Caco-2 (cell line): Measurements from ENCODE around the gene COG8. TPM values are rescaled to one million over a fixed set of nuclear protein-coding genes. Genes with fewer than 3 reads are reported as not detected.

ENCODE experiments used
- BruUV-seq: library from RNA; stranded (reverse); fragments of 400-500 nt; replicated peaks from 2 replicates; lab custom pipeline; 2021; lab: Mats Ljungman, UMichigan
- CTCF ChIA-PET: fragments of 300-600 bp; sonication (Branson Sonifier 250); formaldehyde crosslinking; loops from one replicate; lab custom pipeline; 2022; ENCODE audit warnings: antibody characterized with exemption; lab: Charles Lee
- POLR2A ChIA-PET: fragments of 300-600 bp; sonication (Branson Sonifier 250); formaldehyde crosslinking; loops from one replicate; lab custom pipeline; 2022; ENCODE audit warnings: antibody characterized with exemption; lab: Charles Lee
- DNase-seq, 2 experiments: peaks; one replicate each; pipeline versions ENCODE4 v3.0.0 to v3.0.0-alpha.2; 2020 to 2022
- H3K27me3 ChIP-seq: replicated peaks from 2 replicates; pipeline ENCODE4 v1.6.0; 2011; ENCODE audit warnings: low read length; ENCODE audit not compliant: control insufficient read depth, insufficient read depth
- H3K36me3 ChIP-seq: 2 replicates; pipeline ENCODE4 v1.5.1; 2011; ENCODE audit warnings: low read length; ENCODE audit not compliant: control insufficient read depth, insufficient read depth
- H3K4me1 ChIP-seq: fragments of 250-450 bp; sonication (Bioruptor Pico); 2 replicates; pipeline ENCODE4 v1.5.1; 2020; ENCODE audit warnings: mild to moderate bottlenecking
- H3K4me3 ChIP-seq: 2 replicates; pipeline ENCODE4 v1.5.1; 2011; ENCODE audit warnings: low read depth, mild to moderate bottlenecking, control low read depth, low read length
- H3K9me3 ChIP-seq: fragments of 250-450 bp; sonication (Bioruptor Pico); 2 replicates; pipeline ENCODE4 v1.5.1; 2020; ENCODE audit warnings: mild to moderate bottlenecking, moderate library complexity
- H3K27ac Mint-ChIP-seq: one replicate; pipeline ENCODE4 v1.8.0; 2022; ENCODE audit warnings: mixed read lengths; ENCODE audit not compliant: unreplicated experiment
- H3K27me3 Mint-ChIP-seq: one replicate; pipeline ENCODE4 v1.8.0; 2022; ENCODE audit warnings: mixed read lengths; ENCODE audit not compliant: insufficient read depth, unreplicated experiment
- H3K36me3 Mint-ChIP-seq: one replicate; pipeline ENCODE4 v1.8.0; 2022; ENCODE audit warnings: mild to moderate bottlenecking, mixed read lengths; ENCODE audit not compliant: insufficient read depth, unreplicated experiment
- H3K4me1 Mint-ChIP-seq: one replicate; pipeline ENCODE4 v1.8.0; 2022; ENCODE audit warnings: low read depth, mixed read lengths; ENCODE audit not compliant: unreplicated experiment
- H3K4me3 Mint-ChIP-seq: one replicate; pipeline ENCODE4 v1.8.0; 2022; ENCODE audit warnings: mild to moderate bottlenecking, moderate library complexity, mixed read lengths; ENCODE audit not compliant: unreplicated experiment
- H3K9me3 Mint-ChIP-seq: one replicate; pipeline ENCODE4 v1.8.0; 2022; ENCODE audit warnings: mixed read lengths; ENCODE audit not compliant: unreplicated experiment
- intact Hi-C: fragments of 100-400 bp; cut with micrococcal nuclease; formaldehyde crosslinking; loops from one replicate; pipeline ENCODE4 v1.10.0; 2022; ENCODE audit not compliant: unreplicated experiment
- total RNA-seq: library from RNA; stranded (reverse); gene quantifications from 2 replicates; pipeline ENCODE4 v1.2.3, GENCODE V29; 2022
- TF ChIP-seq, protein P1 (sequence below), 2 experiments: fragments of 200-600 bp in 1 of 2; IDR thresholded peaks; 1 replicate in 1 of 2; 2 replicates in 1 of 2; pipeline versions ENCODE4 v1.5.1 to v1.8.0; 2011 to 2022; ENCODE audit warnings: antibody characterized with exemption in 1 of 2, control low read depth in 1 of 2, inconsistent platforms in 1 of 2, low read depth in 1 of 2, low read length in 1 of 2, mild to moderate bottlenecking in 1 of 2, moderate library complexity in 1 of 2; ENCODE audit not compliant: insufficient read depth in 1 of 2, severe bottlenecking in 1 of 2, unreplicated experiment in 1 of 2

COG8 gene
- total RNA-seq, 1 experiment from 2014 or later: 57.4 TPM

- no peaks in the 10 kb centered on the region for H3K27me3 Mint-ChIP-seq
- CTCF ChIA-PET: no interaction called here
- H3K36me3 Mint-ChIP-seq: peaks cover 93% of the 10 kb centered on the region
- peak in 1 of 2 experiments; percentile 35 for DNase-seq
- H3K4me1 Mint-ChIP-seq: no peaks in the 10 kb centered on the region
- H3K27ac Mint-ChIP-seq: no peak overlapping the region
- no peaks in the 10 kb centered on the region for H3K9me3 Mint-ChIP-seq
- TF ChIP-seq, protein P1, sequence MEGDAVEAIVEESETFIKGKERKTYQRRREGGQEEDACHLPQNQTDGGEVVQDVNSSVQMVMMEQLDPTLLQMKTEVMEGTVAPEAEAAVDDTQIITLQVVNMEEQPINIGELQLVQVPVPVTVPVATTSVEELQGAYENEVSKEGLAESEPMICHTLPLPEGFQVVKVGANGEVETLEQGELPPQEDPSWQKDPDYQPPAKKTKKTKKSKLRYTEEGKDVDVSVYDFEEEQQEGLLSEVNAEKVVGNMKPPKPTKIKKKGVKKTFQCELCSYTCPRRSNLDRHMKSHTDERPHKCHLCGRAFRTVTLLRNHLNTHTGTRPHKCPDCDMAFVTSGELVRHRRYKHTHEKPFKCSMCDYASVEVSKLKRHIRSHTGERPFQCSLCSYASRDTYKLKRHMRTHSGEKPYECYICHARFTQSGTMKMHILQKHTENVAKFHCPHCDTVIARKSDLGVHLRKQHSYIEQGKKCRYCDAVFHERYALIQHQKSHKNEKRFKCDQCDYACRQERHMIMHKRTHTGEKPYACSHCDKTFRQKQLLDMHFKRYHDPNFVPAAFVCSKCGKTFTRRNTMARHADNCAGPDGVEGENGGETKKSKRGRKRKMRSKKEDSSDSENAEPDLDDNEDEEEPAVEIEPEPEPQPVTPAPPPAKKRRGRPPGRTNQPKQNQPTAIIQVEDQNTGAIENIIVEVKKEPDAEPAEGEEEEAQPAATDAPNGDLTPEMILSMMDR (IDR thresholded peaks at IDR 0.05; ENCODE audit: insufficient read depth in 1 of 2, low read depth in 1 of 2, low read length in 1 of 2, severe bottlenecking in 1 of 2, unreplicated experiment in 1 of 2): no peak
- Histone ChIP-seq H3K36me3 (peaks cover 18% of the 10 kb centered on the region), H3K4me3 (no peak overlapping the region), H3K4me1 (no peaks in the 10 kb centered on the region), H3K27me3 (no peaks in the 10 kb centered on the region), H3K9me3 (no peaks in the 10 kb centered on the region)
- POLR2A ChIA-PET: no interaction called here
- no TSS peak for BruUV-seq
- H3K4me3 Mint-ChIP-seq: no peak overlapping the region
- intact Hi-C loops: no loop called here
Measured at GRCh38 chr16:69319381-69319780, 20.0 kb downstream of the COG8 start.

DNA sequence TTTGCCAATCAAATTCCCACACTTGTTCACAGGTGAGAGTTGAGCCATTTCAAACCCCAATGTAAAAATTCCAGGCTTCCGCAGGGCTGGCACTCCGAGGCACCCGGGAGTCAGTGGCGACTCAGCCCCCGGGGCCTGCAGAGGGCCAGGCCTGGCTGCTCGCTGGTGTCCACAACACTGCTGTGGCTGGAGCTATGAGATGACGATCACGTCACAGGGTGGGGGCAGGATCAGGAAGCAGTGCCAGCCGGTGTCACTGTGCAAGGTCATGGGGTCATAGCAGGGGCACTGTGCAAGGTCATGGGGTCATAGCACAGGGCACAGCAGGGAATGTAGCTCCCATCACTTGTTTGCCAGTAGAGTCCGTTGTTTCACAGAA, 20.5 kb downstream of the COG8 start:
- Histone ChIP-seq H3K36me3 (peaks cover 15% of the 10 kb centered on the region), H3K9me3 (no peaks in the 10 kb centered on the region), H3K4me3 (no peak overlapping the region), H3K4me1 (no peaks in the 10 kb centered on the region), H3K27me3 (no peaks in the 10 kb centered on the region)
- peaks cover 93% of the 10 kb centered on the region for H3K36me3 Mint-ChIP-seq
- no peaks in the 10 kb centered on the region for H3K9me3 Mint-ChIP-seq
- intact Hi-C loops: no loop called here
- ChIA-PET POLR2A (no interaction called here), CTCF (interaction anchor here (0.6 kb wide), 1 partner anchor 91 kb away, joined by 4 read pairs; no protein-coding TSS in a partner anchor)
- TF ChIP-seq, protein P1 (IDR thresholded peaks at IDR 0.05; ENCODE audit: insufficient read depth in 1 of 2, low read depth in 1 of 2, low read length in 1 of 2, severe bottlenecking in 1 of 2, unreplicated experiment in 1 of 2): no peak
- H3K4me3 Mint-ChIP-seq: no peak overlapping the region
- DNase-seq: peak in 1 of 2 experiments; percentile 32
- H3K4me1 Mint-ChIP-seq: no peaks in the 10 kb centered on the region
- BruUV-seq: no TSS peak
- H3K27me3 Mint-ChIP-seq: no peaks in the 10 kb centered on the region
- no peak overlapping the region for H3K27ac Mint-ChIP-seq

- peaks cover 13% of the 10 kb centered on the region for H3K36me3 ChIP-seq
- Mint-ChIP-seq H3K9me3 (no peaks in the 10 kb centered on the region), H3K27me3 (no peaks in the 10 kb centered on the region), H3K36me3 (peaks cover 93% of the 10 kb centered on the region), H3K4me3 (no peak overlapping the region), H3K27ac (no peak overlapping the region), H3K4me1 (no peaks in the 10 kb centered on the region)
- BruUV-seq: no TSS peak
- DNase-seq: peak in 1 of 2 experiments; percentile 33
- intact Hi-C loops: no loop called here
- H3K9me3 ChIP-seq: no peaks in the 10 kb centered on the region
- H3K4me3 ChIP-seq: no peak overlapping the region
- no peaks in the 10 kb centered on the region for H3K4me1 ChIP-seq
- ChIA-PET POLR2A (interaction anchor here (1.1 kb wide), 1 partner anchor 8 kb away, joined by 7 read pairs; no protein-coding TSS in a partner anchor), CTCF (interaction anchor here (0.6 kb wide), 2 partner anchors 91 to 1453 kb away, joined by 4 read pairs; no protein-coding TSS in a partner anchor)
- no peaks in the 10 kb centered on the region for H3K27me3 ChIP-seq
- TF ChIP-seq, protein P1 (IDR thresholded peaks at IDR 0.05; ENCODE audit: insufficient read depth in 1 of 2, low read depth in 1 of 2, low read length in 1 of 2, severe bottlenecking in 1 of 2, unreplicated experiment in 1 of 2): no peak
Measured at GRCh38 chr16:69318177-69318910, 21.0 kb downstream of the COG8 start.
